ENCODE results near the gene WRNIP1.

WRNIP1 gene

GRCh38 chr6:2792330-2793110, 27.3 kb downstream of the WRNIP1 start:
- H3K4me3 ChIP-seq (ENCODE audit: low read length): no peak overlapping the region
- DNase-seq (ENCODE audit: low read depth): no peak
- TF ChIP-seq CTCF (conservative IDR thresholded peaks at IDR 0.05; ENCODE audit: low read depth, low read length): no peak

DNA sequence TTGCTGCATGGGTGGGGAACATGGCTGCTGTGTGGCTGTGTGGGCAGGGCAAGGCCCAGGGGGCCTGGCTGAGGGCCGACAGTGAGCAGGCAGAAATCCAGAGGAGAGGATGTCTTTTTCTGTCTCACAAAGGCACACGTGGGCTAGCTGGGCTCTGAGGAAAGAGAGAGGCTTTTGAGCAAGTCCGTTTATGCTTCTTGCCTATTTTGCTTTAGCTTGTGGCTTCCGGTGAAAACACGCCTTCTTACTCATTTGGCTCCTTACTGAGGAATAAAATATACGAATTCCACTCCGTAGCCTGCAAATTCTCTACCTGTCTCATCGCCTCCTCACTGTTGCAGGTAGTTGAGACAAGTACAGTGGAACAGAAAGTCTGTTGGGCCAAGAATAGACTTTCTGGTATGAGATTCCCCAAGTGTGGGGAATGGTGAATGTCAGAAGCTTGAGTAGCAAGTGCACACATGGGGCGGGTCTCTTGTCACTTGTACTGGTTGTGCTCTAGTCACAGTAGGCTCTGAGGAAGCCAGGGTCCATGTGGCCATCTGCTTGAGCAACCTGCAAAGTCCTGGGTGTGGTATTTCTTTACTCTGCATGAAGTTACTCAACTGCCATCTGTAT, 28.4 kb downstream of the WRNIP1 start:
- no peak overlapping the region for H3K4me3 ChIP-seq (ENCODE audit: low read length)
- TF ChIP-seq CTCF (conservative IDR thresholded peaks at IDR 0.05; ENCODE audit: low read depth, low read length): no peak
- DNase-seq (ENCODE audit: low read depth): no peak

DNA sequence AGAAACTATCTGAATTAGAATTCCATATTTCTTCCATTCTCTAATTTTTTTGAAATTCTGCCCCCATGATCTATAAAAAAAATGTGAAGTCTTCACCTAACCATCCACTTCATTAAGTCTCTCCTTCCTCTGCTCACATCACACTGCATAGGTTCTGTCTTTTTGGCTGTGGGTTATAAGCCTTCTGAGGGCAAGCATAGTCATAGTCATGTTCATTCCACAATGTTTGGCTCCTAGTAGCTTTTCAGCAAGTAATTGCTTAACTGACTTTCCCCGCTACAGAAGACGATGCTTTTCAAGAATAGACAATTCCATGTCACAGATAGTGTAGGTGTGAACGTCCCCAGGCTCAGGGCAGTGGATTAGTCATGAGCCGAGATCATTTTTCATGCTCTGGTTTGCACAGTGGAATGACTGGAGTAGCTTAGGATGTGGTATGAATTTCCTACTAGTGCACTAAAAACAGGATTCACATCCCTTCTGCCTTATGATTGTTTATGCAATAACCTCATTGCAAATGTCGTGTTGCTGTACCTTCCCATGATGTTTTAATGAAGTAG, 29.1 kb downstream of the WRNIP1 start:
- no peak for DNase-seq (ENCODE audit: low read depth)
- no peak for TF ChIP-seq CTCF (conservative IDR thresholded peaks at IDR 0.05; ENCODE audit: low read depth, low read length)
- H3K4me3 ChIP-seq (ENCODE audit: low read length): no peak overlapping the region

- DNase-seq (ENCODE audit: low read depth): no peak
Observed at GRCh38 chr6:2795162-2795561, 30.0 kb downstream of the WRNIP1 start.

DNA sequence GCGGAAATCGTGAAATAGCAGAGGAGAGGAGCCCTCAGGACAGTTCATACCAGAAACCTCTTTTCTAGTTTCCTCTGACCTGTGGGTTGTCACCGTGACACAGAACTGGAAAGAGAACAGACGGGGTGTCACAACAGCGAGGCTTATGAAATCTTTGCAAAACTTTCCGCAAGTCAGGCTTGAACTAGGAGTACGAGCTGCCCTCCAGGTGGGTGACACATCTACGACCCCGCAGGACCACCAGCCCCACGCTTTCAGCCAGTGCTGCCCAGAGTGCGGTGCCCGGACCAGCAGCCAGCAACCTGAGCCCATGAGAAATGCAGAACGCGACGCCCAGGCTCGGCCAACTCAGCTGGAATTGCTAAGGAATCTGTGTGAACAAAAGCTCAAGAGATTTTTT, 30.8 kb downstream of the WRNIP1 start:
- no peak for DNase-seq (ENCODE audit: low read depth)
- H3K4me3 ChIP-seq (ENCODE audit: low read length): no peak overlapping the region
- TF ChIP-seq CTCF (conservative IDR thresholded peaks at IDR 0.05; ENCODE audit: low read depth, low read length): no peak

More at GRCh38 chr6:2795162-2795561, 30.0 kb downstream of the WRNIP1 start:
- no peak for TF ChIP-seq CTCF (conservative IDR thresholded peaks at IDR 0.05; ENCODE audit: low read depth, low read length)
- H3K4me3 ChIP-seq (ENCODE audit: low read length): no peak overlapping the region

GRCh38 chr6:2796861-2797260, 31.7 kb downstream of the WRNIP1 start:
- TF ChIP-seq CTCF (conservative IDR thresholded peaks at IDR 0.05; ENCODE audit: low read depth, low read length): no peak
- DNase-seq (ENCODE audit: low read depth): no peak
- no peak overlapping the region for H3K4me3 ChIP-seq (ENCODE audit: low read length)

Measured in retinal pigment epithelial cell (primary cell).